K562 (cell line): ENCODE results near the gene DNAH1. TPM values are rescaled to one million over a fixed set of nuclear protein-coding genes. Genes with fewer than 3 reads are reported as not detected.

Source experiments
- ATAC-seq: fragments of 200-7000 bp; cut with Tn5 transposase; 3 replicates; pipeline ENCODE4 v1.9.1; 2020; ENCODE audit warnings: moderate library complexity
- BruUV-seq: library from RNA; stranded (reverse); fragments of 400-500 nt; replicated peaks from 2 replicates; lab custom pipeline; 2021; lab: Mats Ljungman, UMichigan
- CTCF ChIA-PET: fragments of 300-600 bp; formaldehyde crosslinking; extraction: SDS; loops from one replicate; lab custom pipeline; 2021; ENCODE audit warnings: low intra/inter-chr PET ratio; lab: Yijun Ruan, JAX
- POLR2A ChIA-PET: fragments of 300-600, 350-650 bp; sonication (Branson Sonifier 250); formaldehyde crosslinking; extraction: SDS; loops from one replicate; lab custom pipeline; 2021; ENCODE audit warnings: antibody characterized with exemption, inconsistent platforms; lab: Yijun Ruan, JAX
- DNase-seq, 4 experiments: peaks; one replicate each; pipeline versions ENCODE4 v3.0.0 to v3.0.0-alpha.2; 2011 to 2018; ENCODE audit warnings: low spot score in 3 of 4, mixed read lengths in 3 of 4; ENCODE audit errors: extremely low read depth in 1 of 4
- FAIRE-seq: peaks from 2 replicates; lab custom pipeline; 2011; peaks lifted over from hg19 to GRCh38; lab: Jason Lieb, UNC
- H2AFZ ChIP-seq: 2 replicates; pipeline ENCODE4 v1.6.0; 2011; ENCODE audit warnings: low read depth, low read length, control low read depth, inconsistent platforms
- H3K27ac ChIP-seq: fragments of 200-600 bp; 3 replicates; pipeline ENCODE4 v1.8.0; 2011; ENCODE audit warnings: low read depth, mild to moderate bottlenecking, control low read depth, inconsistent platforms, low read length, moderate library complexity, mixed read lengths; ENCODE audit errors: extremely low read depth
- H3K27me3 ChIP-seq, 2 experiments: fragments of 300-600 bp in 1 of 2; 2 replicates in 1 of 2; 3 replicates in 1 of 2; pipeline versions ENCODE4 v1.6.0 to v1.8.0; 2011; ENCODE audit warnings: inconsistent platforms in 2 of 2, low read length in 2 of 2, mild to moderate bottlenecking in 1 of 2, mixed read lengths in 1 of 2, moderate library complexity in 1 of 2; ENCODE audit not compliant: control insufficient read depth in 2 of 2, insufficient read depth in 2 of 2
- H3K36me3 ChIP-seq: fragments of 300-600 bp; 3 replicates; pipeline ENCODE4 v1.8.0; 2011; ENCODE audit warnings: mild to moderate bottlenecking, low read length, inconsistent platforms; ENCODE audit not compliant: control insufficient read depth, insufficient read depth
- H3K4me1 ChIP-seq, 2 experiments: fragments of 200-600 bp in 1 of 2; replicated peaks in 1 of 2; 2 replicates in 1 of 2; 3 replicates in 1 of 2; pipeline versions ENCODE4 v1.5.1 to v1.8.0; 2011; ENCODE audit warnings: inconsistent platforms in 2 of 2, low read length in 2 of 2, mild to moderate bottlenecking in 1 of 2, mixed read lengths in 1 of 2, moderate library complexity in 1 of 2; ENCODE audit not compliant: control insufficient read depth in 2 of 2, insufficient read depth in 2 of 2
- H3K4me2 ChIP-seq: 2 replicates; pipeline ENCODE4 v1.6.1; 2011; ENCODE audit warnings: low read length, control low read depth, inconsistent platforms, mixed read lengths; ENCODE audit not compliant: insufficient read depth
- H3K4me3 ChIP-seq: fragments of 200-600 bp; sonication (generic), shearing (Covaris generic); 2 replicates; pipeline ENCODE4 v1.5.1; 2016; ENCODE audit warnings: control low read depth, inconsistent platforms
- H3K79me2 ChIP-seq: fragments of 200-600 bp; 3 replicates; pipeline ENCODE4 v1.8.0; 2011; ENCODE audit warnings: low read length, inconsistent platforms; ENCODE audit not compliant: control insufficient read depth, insufficient read depth
- H3K9ac ChIP-seq, 2 experiments: 2 replicates each; pipeline versions ENCODE4 v1.6.0 to v1.6.1; 2011; ENCODE audit warnings: low read depth in 2 of 2, low read length in 2 of 2, control low read depth in 1 of 2, inconsistent platforms in 1 of 2, mild to moderate bottlenecking in 1 of 2, mixed read lengths in 1 of 2; ENCODE audit not compliant: insufficient read depth in 1 of 2
- H3K9me1 ChIP-seq: one replicate; pipeline ENCODE4 v1.6.0; 2011; ENCODE audit warnings: inconsistent platforms, mild to moderate bottlenecking, low read length, moderate library complexity; ENCODE audit not compliant: control insufficient read depth, insufficient read depth
- H3K9me3 ChIP-seq: replicated peaks from 2 replicates; pipeline ENCODE4 v1.5.1; 2011; ENCODE audit warnings: low read depth, low read length, inconsistent platforms; ENCODE audit not compliant: control insufficient read depth, insufficient read depth
- H4K20me1 ChIP-seq: replicated peaks from 2 replicates; pipeline ENCODE4 v1.6.1; 2011; ENCODE audit warnings: low read length, inconsistent platforms, mixed read lengths; ENCODE audit not compliant: control insufficient read depth, insufficient read depth
- E2F3 ChIP-seq: fragments of 250-450 bp; sonication (Bioruptor Pico); IDR thresholded peaks from 2 replicates; pipeline ENCODE4 v1.4.0; 2020; ENCODE audit warnings: mild to moderate bottlenecking
- MAZ ChIP-seq, 2 experiments: fragments of 450-650 bp in 1 of 2; sonication (generic) in 1 of 2; formaldehyde crosslinking; IDR thresholded peaks in 1 of 2; conservative IDR thresholded peaks in 1 of 2; 2 replicates each; pipeline versions ENCODE4 v1.4.0 to v1.5.0; 2020; ENCODE audit warnings: mild to moderate bottlenecking in 1 of 2, missing genetic modification reagents in 1 of 2
- NCOA6 ChIP-seq: fragments of 450-650 bp; IDR thresholded peaks from 2 replicates; pipeline ENCODE4 v1.6.1; 2017; ENCODE audit warnings: mild to moderate bottlenecking
- POLR3G ChIP-seq: IDR thresholded peaks from 2 replicates; pipeline ENCODE4 v1.6.1; 2011; ENCODE audit not compliant: insufficient read length, insufficient replicate concordance; ENCODE audit errors: extremely low read depth
- PPARD ChIP-seq: fragments of 250-450 bp; sonication (Bioruptor Pico); IDR thresholded peaks from 2 replicates; pipeline ENCODE4 v1.8.0; 2022; ENCODE audit warnings: inconsistent platforms, mild to moderate bottlenecking, moderate library complexity
- SMARCC2 ChIP-seq: fragments of 450-650 bp; IDR thresholded peaks from 2 replicates; pipeline ENCODE4 v1.6.1; 2017; ENCODE audit warnings: antibody characterized with exemption, moderate library complexity, mild to moderate bottlenecking, low read depth
- WGBS: fragments of 100-300 bp; shearing (Covaris generic); methylation state at CpG from one replicate; pipeline ENCODE4 v1.1.6; 2016; ENCODE audit warnings: low coverage, mixed read lengths; ENCODE audit not compliant: insufficient coverage; ENCODE audit errors: missing lambda C conversion rate; 5-methylcytosine and 5-hydroxymethylcytosine counted together
- in situ Hi-C: fragments of 300-500 bp; cut with MboI; formaldehyde crosslinking; loops from 4 replicates; pipeline ENCODE4 v1.15.0; 2018; ENCODE audit warnings: inconsistent platforms, mixed read lengths
- intact Hi-C: fragments of 100-400 bp; cut with micrococcal nuclease; formaldehyde crosslinking; loops from 2 replicates; pipeline ENCODE4 v1.14.2; 2022
- polyA plus RNA-seq, 8 experiments: library from polyadenylated mRNA; depleted of rRNA in 4 of 8; stranded (reverse) in 5 of 8; unstranded in 3 of 8; fragments of >200 nt; fragmentation: Nextera tagmentation in 2 of 8; fragmentation: Illumina TruSeq in 1 of 8; extraction: Ambion mirVana in 2 of 8; extraction: Trizol in 1 of 8; gene quantifications; 2 replicates each; pipeline versions ENCODE4 v1.2.1 to v1.2.3, GENCODE V29; 2011 to 2014; ENCODE audit warnings: inconsistent platforms in 1 of 8, missing spikeins in 1 of 8
- total RNA-seq, 7 experiments: library from RNA; depleted of rRNA in 6 of 7; stranded (reverse); fragments of >200 nt in 6 of 7; fragmentation: Illumina TruSeq in 2 of 7; extraction: Trizol in 2 of 7; gene quantifications; 2 replicates each; pipeline versions ENCODE4 v1.2.1 to v1.2.3, GENCODE V29; 2011 to 2021; ENCODE audit warnings: low replicate concordance in 1 of 7
- TF ChIP-seq, protein P1 (sequence below): sonication (generic); formaldehyde crosslinking; IDR thresholded peaks from 2 replicates; pipeline ENCODE4 v1.8.0; 2022; ENCODE audit warnings: mild to moderate bottlenecking, missing genetic modification reagents
- TF ChIP-seq, protein P2 (sequence below), 2 experiments: fragments of 450-650 bp; IDR thresholded peaks; 2 replicates each; pipeline ENCODE4 v1.6.1; 2016; ENCODE audit warnings: mild to moderate bottlenecking in 2 of 2, borderline replicate concordance in 1 of 2, low read depth in 1 of 2, moderate library complexity in 1 of 2
- TF ChIP-seq, protein P3 (sequence below): sonication (generic); formaldehyde crosslinking; IDR thresholded peaks from 2 replicates; pipeline ENCODE4 v1.8.0; 2022; ENCODE audit warnings: missing genetic modification reagents, mild to moderate bottlenecking, moderate library complexity, borderline replicate concordance

DNAH1 gene
- total and polyA plus RNA-seq, 9 of the 15 experiments (the other 6 are each of a cell fraction or from before 2014, with no cell fraction given) = 0.04 to 0.84 (median 0.50) TPM

DNA sequence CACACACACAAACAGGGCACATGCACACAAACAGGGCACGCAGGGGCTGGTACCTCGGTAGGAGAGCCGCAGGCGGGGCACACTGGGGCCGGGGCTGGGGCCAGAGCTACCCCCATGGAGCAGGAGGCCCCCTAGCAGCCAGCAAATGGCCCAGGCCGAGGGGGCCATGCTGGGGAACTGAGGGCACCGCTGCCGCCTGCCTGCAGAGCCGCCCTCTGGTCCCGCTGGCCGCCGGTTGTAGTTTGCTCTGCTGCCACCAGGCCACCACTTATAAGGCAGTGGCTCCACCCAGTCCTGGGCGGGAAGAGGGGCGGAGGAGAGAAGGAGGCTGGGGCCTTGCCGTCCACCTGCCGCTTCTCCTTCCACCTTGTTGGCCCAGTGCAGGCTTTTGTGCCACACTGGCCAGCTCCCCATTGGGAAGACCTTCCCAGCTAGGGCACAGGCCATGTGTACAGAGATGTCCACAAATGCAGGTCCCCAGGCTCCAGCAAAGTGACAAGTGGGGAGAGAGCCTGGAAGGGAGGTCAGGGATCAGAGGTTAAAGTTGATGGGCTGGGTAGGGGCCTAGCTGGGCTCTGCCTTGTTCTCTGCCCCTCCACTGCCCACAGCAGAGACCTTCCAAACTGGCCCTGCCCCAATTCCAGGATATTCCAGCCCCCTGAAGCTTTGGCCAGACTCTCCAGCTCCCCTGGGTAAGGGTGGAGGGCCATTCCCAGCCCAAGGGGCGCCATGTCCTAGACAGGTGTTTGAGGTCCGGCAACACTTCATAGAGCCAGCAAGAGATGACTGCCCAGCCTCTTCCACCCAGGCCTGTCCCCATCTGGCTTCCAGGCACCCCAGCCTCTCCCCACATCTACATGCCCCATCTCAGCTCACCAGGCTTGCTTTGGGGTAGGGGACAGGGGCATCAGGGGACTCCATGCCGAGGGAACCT, 129.0 kb downstream of the DNAH1 start, which contains the start of gene SEMA3G:
TSS of gene SEMA3G (minus strand) at position 244 of the 934 bp plus-strand sequence. CDS start at position 168, 76 bp downstream.
- Histone ChIP-seq H3K27ac (no peak within 1 kb of the TSS), H3K9me3 (no peaks in the 10 kb centered on the region), H3K4me2 (peak within 1 kb of the TSS; percentile 9; the same call in 1 of the 2 replicates), H3K9me1 (no peaks in the 10 kb centered on the region), H3K4me1 (peaks cover 0 to 31% of the 10 kb centered on the region in 2 experiments; a peak in 2 of 5 replicates), H3K27me3 (peaks cover 0 to 4% of the 10 kb centered on the region in 2 experiments; a peak in 1 of 5 replicates), H4K20me1 (no peaks in the 10 kb centered on the region), H3K79me2 (no peaks in the 10 kb centered on the region), H3K36me3 (no peaks in the 10 kb centered on the region), H3K9ac (peak within 1 kb of the TSS in 1 of 2 experiments; percentile 52; a peak in 2 of 4 replicates), H3K4me3 (no peak within 1 kb of the TSS), H2AFZ (peak within 1 kb of the TSS; percentile 76)
- ChIA-PET POLR2A (interaction anchor here (0.5 to 1.3 kb wide), 2 partner anchors 33 to 75 kb away, joined by 3 read pairs; no protein-coding TSS in a partner anchor), CTCF (interaction anchor here (1.8 to 2.2 kb wide), 2 partner anchors 16 to 33 kb away, joined by 7 to 8 read pairs; no protein-coding TSS in a partner anchor)
- 48% methylated on average over 7 of the region's 19 CpGs for WGBS
- peak; percentile 64 to 74 (median 71) for DNase-seq
- peak; percentile 96 for ATAC-seq
- no peak for FAIRE-seq
- intact Hi-C loops = loop anchor here (5.0 kb wide), 3 partner anchors 153 to 443 kb away; no protein-coding TSS in a partner anchor
- BruUV-seq = no TSS peak
- in situ Hi-C loops = loop anchor here (10.0 kb wide), 1 partner anchor 150 kb away; no protein-coding TSS in a partner anchor
- no peak for TF ChIP-seq NCOA6
- TF ChIP-seq E2F3 (CRISPR knock-in tag) = no peak
- TF ChIP-seq, protein P1, sequence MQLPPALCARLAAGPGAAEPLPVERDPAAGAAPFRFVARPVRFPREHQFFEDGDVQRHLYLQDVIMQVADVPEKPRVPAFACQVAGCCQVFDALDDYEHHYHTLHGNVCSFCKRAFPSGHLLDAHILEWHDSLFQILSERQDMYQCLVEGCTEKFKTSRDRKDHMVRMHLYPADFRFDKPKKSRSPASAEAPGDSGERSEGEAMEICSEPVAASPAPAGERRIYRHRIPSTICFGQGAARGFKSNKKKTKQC = no peak
- TF ChIP-seq PPARD = no peak
- TF ChIP-seq, protein P2, sequence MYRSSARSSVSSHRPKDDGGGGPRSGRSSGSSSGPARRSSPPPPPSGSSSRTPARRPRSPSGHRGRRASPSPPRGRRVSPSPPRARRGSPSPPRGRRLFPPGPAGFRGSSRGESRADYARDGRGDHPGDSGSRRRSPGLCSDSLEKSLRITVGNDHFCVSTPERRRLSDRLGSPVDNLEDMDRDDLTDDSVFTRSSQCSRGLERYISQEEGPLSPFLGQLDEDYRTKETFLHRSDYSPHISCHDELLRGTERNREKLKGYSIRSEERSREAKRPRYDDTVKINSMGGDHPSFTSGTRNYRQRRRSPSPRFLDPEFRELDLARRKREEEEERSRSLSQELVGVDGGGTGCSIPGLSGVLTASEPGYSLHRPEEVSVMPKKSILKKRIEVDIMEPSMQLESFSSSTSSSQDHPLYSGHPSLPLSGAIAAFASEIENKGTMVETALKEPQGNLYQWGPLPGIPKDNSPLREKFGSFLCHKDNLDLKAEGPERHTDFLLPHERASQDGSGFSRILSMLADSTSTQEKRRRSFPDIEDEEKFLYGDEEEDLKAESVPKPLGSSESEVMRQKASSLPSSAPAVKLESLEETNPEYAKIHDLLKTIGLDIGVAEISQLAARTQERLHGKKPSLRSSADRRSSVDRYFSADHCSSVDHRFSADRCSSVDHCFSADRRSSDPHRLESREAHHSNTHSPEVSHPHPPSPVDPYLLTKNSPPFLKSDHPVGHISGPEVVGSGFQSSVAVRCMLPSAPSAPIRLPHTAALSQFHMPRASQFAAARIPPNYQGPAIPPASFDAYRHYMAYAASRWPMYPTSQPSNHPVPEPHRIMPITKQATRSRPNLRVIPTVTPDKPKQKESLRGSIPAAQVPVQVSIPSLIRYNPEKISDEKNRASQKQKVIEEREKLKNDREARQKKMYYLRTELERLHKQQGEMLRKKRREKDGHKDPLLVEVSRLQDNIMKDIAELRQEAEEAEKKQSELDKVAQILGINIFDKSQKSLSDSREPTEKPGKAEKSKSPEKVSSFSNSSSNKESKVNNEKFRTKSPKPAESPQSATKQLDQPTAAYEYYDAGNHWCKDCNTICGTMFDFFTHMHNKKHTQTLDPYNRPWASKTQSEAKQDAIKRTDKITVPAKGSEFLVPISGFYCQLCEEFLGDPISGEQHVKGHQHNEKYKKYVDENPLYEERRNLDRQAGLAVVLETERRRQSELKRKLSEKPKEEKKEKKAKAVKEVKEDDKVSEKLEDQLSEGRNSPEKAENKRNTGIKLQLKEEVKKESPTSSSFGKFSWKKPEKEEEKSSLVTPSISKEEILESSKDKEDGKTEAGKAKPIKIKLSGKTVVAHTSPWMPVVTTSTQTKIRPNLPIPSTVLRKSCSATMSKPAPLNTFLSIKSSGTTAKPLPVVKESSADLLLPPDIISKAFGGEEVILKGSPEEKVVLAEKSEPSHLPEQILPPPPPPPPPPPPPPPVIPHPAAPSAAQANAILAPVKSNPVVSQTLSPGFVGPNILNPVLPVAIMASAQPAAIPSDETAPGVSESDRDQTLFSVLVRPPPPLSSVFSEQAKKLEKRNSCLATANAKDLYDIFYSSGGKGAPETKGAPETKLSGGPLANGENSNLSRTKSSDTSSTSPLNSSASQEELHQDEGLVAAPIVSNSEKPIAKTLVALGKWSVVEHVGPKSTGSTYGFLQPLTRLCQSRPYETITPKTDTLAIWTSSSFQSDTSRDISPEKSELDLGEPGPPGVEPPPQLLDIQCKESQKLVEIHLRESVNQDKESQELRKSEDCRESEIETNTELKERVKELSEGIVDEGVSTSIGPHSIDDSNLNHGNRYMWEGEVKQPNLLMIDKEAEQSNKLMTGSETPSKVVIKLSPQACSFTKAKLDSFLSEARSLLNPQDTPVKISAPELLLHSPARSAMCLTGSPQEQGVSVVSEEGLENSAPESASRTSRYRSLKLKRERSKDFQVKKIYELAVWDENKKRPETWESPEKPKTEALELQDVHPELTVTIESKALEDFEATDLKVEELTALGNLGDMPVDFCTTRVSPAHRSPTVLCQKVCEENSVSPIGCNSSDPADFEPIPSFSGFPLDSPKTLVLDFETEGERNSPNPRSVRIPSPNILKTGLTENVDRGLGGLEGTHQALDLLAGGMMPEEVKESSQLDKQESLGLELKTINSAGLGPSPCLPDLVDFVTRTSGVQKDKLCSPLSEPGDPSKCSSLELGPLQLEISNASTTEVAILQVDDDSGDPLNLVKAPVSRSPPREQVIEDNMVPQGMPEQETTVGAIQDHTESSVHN (IDR thresholded peaks at IDR 0.05; ENCODE audit: borderline replicate concordance in 1 of 2, low read depth in 1 of 2) = no peak
- no peak for TF ChIP-seq SMARCC2
- peak; percentile 22 to 25; a peak in 1 of 4 replicates for TF ChIP-seq MAZ (CRISPR knock-in tag; conservative IDR thresholded peaks at IDR 0.05 in 1 of 2, IDR thresholded peaks at IDR 0.05 in 1 of 2)
- TF ChIP-seq, protein P3, sequence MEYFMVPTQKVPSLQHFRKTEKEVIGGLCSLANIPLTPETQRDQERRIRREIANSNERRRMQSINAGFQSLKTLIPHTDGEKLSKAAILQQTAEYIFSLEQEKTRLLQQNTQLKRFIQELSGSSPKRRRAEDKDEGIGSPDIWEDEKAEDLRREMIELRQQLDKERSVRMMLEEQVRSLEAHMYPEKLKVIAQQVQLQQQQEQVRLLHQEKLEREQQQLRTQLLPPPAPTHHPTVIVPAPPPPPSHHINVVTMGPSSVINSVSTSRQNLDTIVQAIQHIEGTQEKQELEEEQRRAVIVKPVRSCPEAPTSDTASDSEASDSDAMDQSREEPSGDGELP (CRISPR knock-in tag) = peak; percentile 47; the same call in 1 of the 2 replicates
- no peak for TF ChIP-seq POLR3G
